Activated naive CD8-positive, alpha-beta T cell treated with anti-CD3 and anti-CD28 coated beads, Interleukin-2, amount 50 U/mL, for 24 hours (primary cell): Measurements from ENCODE around the gene SMURF1.
A peak's percentile ranks its signal among the peaks of the same experiment; 100 is the strongest.

Experiments used
- ATAC-seq: fragments of 150-1000 bp; cut with Tn5 transposase; one replicate; pipeline ENCODE4 v1.10.0; 2021
- DNase-seq: peaks from one replicate; pipeline ENCODE4 v3.0.0; 2021
- H3K27ac Mint-ChIP-seq: one replicate; pipeline ENCODE4 v1.8.0; 2021; ENCODE audit warnings: mild to moderate bottlenecking, mixed read lengths
- H3K27me3 Mint-ChIP-seq: one replicate; pipeline ENCODE4 v1.8.0; 2021; ENCODE audit warnings: mixed read lengths
- H3K36me3 Mint-ChIP-seq: one replicate; pipeline ENCODE4 v1.8.0; 2021; ENCODE audit warnings: low read depth, mixed read lengths
- H3K4me1 Mint-ChIP-seq: one replicate; pipeline ENCODE4 v1.8.0; 2021; ENCODE audit warnings: mixed read lengths
- H3K4me3 Mint-ChIP-seq: one replicate; pipeline ENCODE4 v1.8.0; 2021; ENCODE audit warnings: mild to moderate bottlenecking, moderate library complexity, mixed read lengths
- H3K9me3 Mint-ChIP-seq: one replicate; pipeline ENCODE4 v1.8.0; 2021; ENCODE audit warnings: mixed read lengths

The SMURF1 gene

GRCh38 chr7:99002148-99002826, 141.6 kb downstream of the SMURF1 start:
- Mint-ChIP-seq H3K9me3 (no peaks in the 10 kb centered on the region), H3K4me3 (no peak overlapping the region), H3K27me3 (no peaks in the 10 kb centered on the region), H3K27ac (peak overlapping the region; percentile 88), H3K36me3 (peaks cover 46% of the 10 kb centered on the region), H3K4me1 (peaks cover 28% of the 10 kb centered on the region)
- no peak for DNase-seq
- no peak for ATAC-seq

GRCh38 chr7:99001482-99002147, 142.3 kb downstream of the SMURF1 start:
- ATAC-seq, result peak; percentile 74
- Mint-ChIP-seq H3K4me3 (peak overlapping the region; percentile 49), H3K36me3 (peaks cover 42% of the 10 kb centered on the region), H3K4me1 (peaks cover 28% of the 10 kb centered on the region), H3K27me3 (no peaks in the 10 kb centered on the region), H3K27ac (peak overlapping the region; percentile 88), H3K9me3 (no peaks in the 10 kb centered on the region)
- peak; percentile 15 for DNase-seq

DNA sequence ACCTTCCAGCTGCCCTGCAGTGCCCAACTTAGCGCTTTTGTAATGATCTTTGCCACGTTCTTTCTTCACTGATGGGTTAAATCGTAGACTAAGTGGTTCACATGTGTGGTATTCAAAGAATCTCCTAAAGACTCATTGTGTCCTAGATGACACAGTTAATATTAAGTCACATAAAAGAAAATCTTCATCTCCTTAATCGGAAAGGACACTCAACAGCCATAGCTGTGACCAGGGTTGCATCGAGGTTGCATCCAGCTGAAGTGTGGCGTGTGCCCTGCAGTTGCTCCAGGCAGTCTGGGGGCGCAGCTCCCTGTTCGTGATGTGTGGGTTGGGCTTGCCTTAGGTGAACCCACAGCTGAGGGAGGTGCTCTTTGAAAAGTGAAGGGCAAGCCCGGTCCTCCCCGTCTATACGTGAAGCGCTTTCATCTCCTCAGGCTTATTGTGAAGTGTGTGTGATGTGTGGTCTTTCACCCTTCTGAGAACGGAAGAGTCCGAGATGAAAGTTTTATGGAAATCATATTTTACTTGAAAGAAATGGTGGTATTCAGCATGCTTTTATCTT, 142.9 kb downstream of the SMURF1 start:
- Mint-ChIP-seq H3K36me3 (peaks cover 43% of the 10 kb centered on the region), H3K27me3 (no peaks in the 10 kb centered on the region), H3K4me3 (peak overlapping the region; percentile 49), H3K4me1 (peaks cover 33% of the 10 kb centered on the region), H3K27ac (peak overlapping the region; percentile 88), H3K9me3 (no peaks in the 10 kb centered on the region)
- peak; percentile 75 for ATAC-seq
- peak; percentile 33 for DNase-seq

- no peak for DNase-seq
- Mint-ChIP-seq H3K27me3 (no peaks in the 10 kb centered on the region), H3K4me1 (peaks cover 38% of the 10 kb centered on the region), H3K27ac (peak overlapping the region; percentile 88), H3K4me3 (peak overlapping the region; percentile 49), H3K9me3 (no peaks in the 10 kb centered on the region), H3K36me3 (peaks cover 46% of the 10 kb centered on the region)
- no peak for ATAC-seq
Measured at GRCh38 chr7:99000196-99000903, 143.6 kb downstream of the SMURF1 start.

GRCh38 chr7:98998821-98999725, 144.8 kb downstream of the SMURF1 start:
- H3K36me3 Mint-ChIP-seq, result peaks cover 44% of the 10 kb centered on the region
- no peaks in the 10 kb centered on the region for H3K27me3 Mint-ChIP-seq

GRCh38 chr7:98997846-98998245, 146.1 kb downstream of the SMURF1 start:
- ATAC-seq (no peak), DNase-seq (no peak)
- no peak overlapping the region for H3K27ac Mint-ChIP-seq
- no peaks in the 10 kb centered on the region for H3K9me3 Mint-ChIP-seq
- peaks cover 48% of the 10 kb centered on the region for H3K36me3 Mint-ChIP-seq
- peaks cover 38% of the 10 kb centered on the region for H3K4me1 Mint-ChIP-seq
- no peaks in the 10 kb centered on the region for H3K27me3 Mint-ChIP-seq
- H3K4me3 Mint-ChIP-seq, result no peak overlapping the region

More at GRCh38 chr7:98998821-98999725, 144.8 kb downstream of the SMURF1 start:
- Mint-ChIP-seq H3K4me1 (peaks cover 38% of the 10 kb centered on the region), H3K4me3 (no peak overlapping the region), H3K9me3 (no peaks in the 10 kb centered on the region), H3K27ac (no peak overlapping the region)
- ATAC-seq (no peak), DNase-seq (no peak)

- Mint-ChIP-seq H3K27ac (peak overlapping the region; percentile 60), H3K4me3 (no peak overlapping the region), H3K4me1 (peaks cover 23% of the 10 kb centered on the region), H3K27me3 (no peaks in the 10 kb centered on the region), H3K36me3 (peaks cover 54% of the 10 kb centered on the region), H3K9me3 (no peaks in the 10 kb centered on the region)
- DNase-seq (no peak), ATAC-seq (peak; percentile 58)
Measured at GRCh38 chr7:98996150-98996552, 147.8 kb downstream of the SMURF1 start.

GRCh38 chr7:98995523-98996149, 148.3 kb downstream of the SMURF1 start:
- H3K9me3 Mint-ChIP-seq, result no peaks in the 10 kb centered on the region
- H3K36me3 Mint-ChIP-seq, result peaks cover 49% of the 10 kb centered on the region
- no peak overlapping the region for H3K4me3 Mint-ChIP-seq
- no peak for DNase-seq
- H3K27ac Mint-ChIP-seq, result peak overlapping the region; percentile 60
- no peaks in the 10 kb centered on the region for H3K27me3 Mint-ChIP-seq
- H3K4me1 Mint-ChIP-seq, result peaks cover 18% of the 10 kb centered on the region
- no peak for ATAC-seq

- ATAC-seq (no peak), DNase-seq (no peak)
- Mint-ChIP-seq H3K36me3 (peaks cover 52% of the 10 kb centered on the region), H3K27me3 (no peaks in the 10 kb centered on the region), H3K9me3 (no peaks in the 10 kb centered on the region), H3K4me3 (no peak overlapping the region), H3K27ac (no peak overlapping the region), H3K4me1 (peaks cover 17% of the 10 kb centered on the region)
Measured at GRCh38 chr7:98995111-98995510, 148.8 kb downstream of the SMURF1 start.

- H3K27ac Mint-ChIP-seq, result no peak overlapping the region
- ATAC-seq (no peak), DNase-seq (no peak)
- H3K27me3 Mint-ChIP-seq, result no peaks in the 10 kb centered on the region
- H3K4me3 Mint-ChIP-seq, result no peak overlapping the region
- peaks cover 53% of the 10 kb centered on the region for H3K36me3 Mint-ChIP-seq
- H3K4me1 Mint-ChIP-seq, result peaks cover 15% of the 10 kb centered on the region
- H3K9me3 Mint-ChIP-seq, result no peaks in the 10 kb centered on the region
Measured at GRCh38 chr7:98994046-98994944, 149.6 kb downstream of the SMURF1 start.

DNA sequence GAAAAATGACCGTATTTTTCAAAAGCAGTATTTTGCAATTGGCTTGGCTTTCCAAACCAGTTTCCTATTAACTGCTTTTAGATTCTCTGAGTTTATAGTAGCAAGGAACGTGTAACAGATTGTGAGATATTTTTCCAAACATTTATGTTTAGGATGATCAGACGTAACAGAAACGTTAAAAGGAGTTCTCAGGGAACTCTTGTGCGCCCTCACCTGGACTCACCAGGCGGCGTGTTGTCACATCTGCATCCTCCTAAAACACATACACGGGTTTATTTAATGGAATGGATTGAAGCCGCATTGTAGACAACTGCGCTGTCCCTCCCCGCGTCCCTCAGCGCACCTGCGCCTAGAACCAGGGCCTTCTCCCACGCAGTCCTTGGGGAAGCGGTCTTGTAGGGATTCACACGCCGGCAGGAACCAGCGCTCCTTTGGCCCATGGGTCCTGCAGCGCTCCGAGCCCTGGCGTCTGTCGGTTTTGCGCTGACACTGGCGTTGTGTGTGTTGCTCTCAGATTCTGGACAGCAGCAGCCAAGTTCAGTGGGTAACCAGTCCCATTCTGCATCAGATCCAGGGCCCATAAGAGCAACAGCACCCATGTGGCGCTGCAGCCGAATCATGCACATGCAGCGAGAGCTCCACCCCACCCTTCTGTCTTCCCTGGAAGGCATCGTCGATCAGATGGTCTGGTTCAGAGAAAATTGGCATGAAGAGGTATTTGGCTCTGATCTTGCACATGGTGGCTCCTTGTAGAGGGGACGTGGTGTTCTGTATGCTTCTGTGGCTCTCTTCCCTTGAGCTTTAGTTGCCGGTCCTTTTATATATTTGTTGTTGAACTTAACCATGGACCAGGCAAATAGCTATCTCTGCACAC, 150.6 kb downstream of the SMURF1 start:
- peaks cover 60% of the 10 kb centered on the region for H3K36me3 Mint-ChIP-seq
- peaks cover 24% of the 10 kb centered on the region for H3K4me1 Mint-ChIP-seq
- H3K9me3 Mint-ChIP-seq, result no peaks in the 10 kb centered on the region
- DNase-seq (no peak), ATAC-seq (no peak)
- no peaks in the 10 kb centered on the region for H3K27me3 Mint-ChIP-seq
- H3K27ac Mint-ChIP-seq, result no peak overlapping the region
- H3K4me3 Mint-ChIP-seq, result no peak overlapping the region

DNA sequence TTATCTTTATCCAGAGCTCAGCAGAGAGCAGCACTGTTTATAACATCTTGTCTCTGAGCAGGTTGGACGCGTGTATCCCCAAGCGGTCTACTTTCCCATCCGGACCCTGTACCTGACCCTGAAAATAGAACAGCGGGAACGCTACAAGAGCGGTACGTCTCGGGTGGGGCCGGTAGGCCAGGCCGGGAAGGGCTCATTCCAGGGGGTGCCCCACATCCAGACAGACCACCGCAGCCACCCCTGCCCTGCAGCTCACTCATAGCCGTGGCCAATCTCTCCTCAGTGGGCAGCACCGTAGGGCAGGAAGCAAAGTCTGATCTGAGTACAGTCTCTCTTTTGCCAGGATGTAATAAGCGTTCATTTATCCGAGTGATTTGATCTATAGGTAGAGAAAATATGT, 151.8 kb downstream of the SMURF1 start:
- H3K4me1 Mint-ChIP-seq, result peaks cover 36% of the 10 kb centered on the region
- H3K4me3 Mint-ChIP-seq, result no peak overlapping the region
- peaks cover 68% of the 10 kb centered on the region for H3K36me3 Mint-ChIP-seq
- ATAC-seq, result no peak
- no peak for DNase-seq
- H3K27me3 Mint-ChIP-seq, result no peaks in the 10 kb centered on the region
- H3K27ac Mint-ChIP-seq, result no peak overlapping the region
- no peaks in the 10 kb centered on the region for H3K9me3 Mint-ChIP-seq
